ENCODE results near the gene RELN.

The RELN gene

GRCh38 chr7:103944230-103944900 is 45.1 kb downstream of the RELN start:
- ChIA-PET CTCF (no interaction called here), POLR2A (no interaction called here)
- Histone ChIP-seq H3K4me1 (ENCODE audit: control insufficient read depth, insufficient read depth, low read length) (no peaks in the 10 kb centered on the region), H3K9me3 (ENCODE audit: control insufficient read depth, insufficient read depth, low read depth, low read length) (no peaks in the 10 kb centered on the region), H3K27ac (ENCODE audit: extremely low read depth, low read depth, low read length) (no peak overlapping the region), H3K4me3 (ENCODE audit: low read depth, low read length) (no peak overlapping the region), H3K36me3 (ENCODE audit: control insufficient read depth in 2 of 2, insufficient read depth in 1 of 2, low read length in 2 of 2) (no peaks in the 10 kb centered on the region)
- TF ChIP-seq ZNF629 (tag by site-specific recombination; IDR thresholded peaks at IDR 0.05) (no peak), ZNF785 (tag by site-specific recombination; IDR thresholded peaks at IDR 0.05) (no peak), ATF2 (tag by site-specific recombination; IDR thresholded peaks at IDR 0.05; ENCODE audit: low read depth) (0 out of 2 replicates have a peak, but pooled peaks have one; percentile 27), PBX3 (CRISPR knock-in tag; IDR thresholded peaks at IDR 0.05) (no peak), ZNF404 (tag by site-specific recombination; IDR thresholded peaks at IDR 0.05) (no peak), ZNF701 (tag by site-specific recombination; IDR thresholded peaks at IDR 0.05) (no peak), ZNF350 (tag by site-specific recombination; IDR thresholded peaks at IDR 0.05) (no peak)

GRCh38 chr7:103941976-103942375 is 47.5 kb downstream of the RELN start:
- CTCF ChIA-PET: interaction anchor here (0.6 kb wide), 1 partner anchor 264 kb away, joined by 3 read pairs; no protein-coding TSS in a partner anchor

GRCh38 chr7:103940382-103941268 is 48.8 kb downstream of the RELN start:
- Histone ChIP-seq H3K9me3 (ENCODE audit: control insufficient read depth, insufficient read depth, low read depth, low read length) (no peaks in the 10 kb centered on the region), H3K27ac (ENCODE audit: extremely low read depth, low read depth, low read length) (no peak overlapping the region), H3K4me1 (ENCODE audit: control insufficient read depth, insufficient read depth, low read length) (no peaks in the 10 kb centered on the region), H3K4me3 (ENCODE audit: low read depth, low read length) (no peak overlapping the region), H3K36me3 (ENCODE audit: control insufficient read depth in 2 of 2, insufficient read depth in 1 of 2, low read length in 2 of 2) (no peaks in the 10 kb centered on the region)
- CTCF ChIA-PET: interaction anchor here (0.5 kb wide), 2 partner anchors 12 to 73 kb away, joined by 3 read pairs; no protein-coding TSS in a partner anchor
- POLR2A ChIA-PET: no interaction called here
- TF ChIP-seq OSR2 (tag by site-specific recombination; IDR thresholded peaks at IDR 0.05) (no peak), ZNF560 (tag by site-specific recombination; IDR thresholded peaks at IDR 0.05; ENCODE audit: borderline replicate concordance) (no peak), ZNF701 (tag by site-specific recombination; IDR thresholded peaks at IDR 0.05) (no peak), KLF16 (tag by site-specific recombination; IDR thresholded peaks at IDR 0.05) (no peak), ZNF791 (tag by site-specific recombination; IDR thresholded peaks at IDR 0.05) (no peak), ZNF785 (tag by site-specific recombination; IDR thresholded peaks at IDR 0.05) (no peak), ZNF23 (tag by site-specific recombination; IDR thresholded peaks at IDR 0.05; ENCODE audit: borderline replicate concordance) (no peak), INSM2 (tag by site-specific recombination; IDR thresholded peaks at IDR 0.05) (no peak), ZNF16 (tag by site-specific recombination; IDR thresholded peaks at IDR 0.05; ENCODE audit: low read depth) (no peak), GLI4 (tag by site-specific recombination; IDR thresholded peaks at IDR 0.05) (no peak), PRDM4 (tag by site-specific recombination; IDR thresholded peaks at IDR 0.05) (no peak), YY1 (tag by site-specific recombination; IDR thresholded peaks at IDR 0.05) (no peak), GLI2 (tag by site-specific recombination; IDR thresholded peaks at IDR 0.05; ENCODE audit: borderline replicate concordance, low read depth) (no peak), ZNF18 (tag by site-specific recombination; IDR thresholded peaks at IDR 0.05) (no peak), TRIM28 (IDR thresholded peaks at IDR 0.05; ENCODE audit: borderline replicate concordance, low read length) (no peak), ZEB2 (tag by site-specific recombination; IDR thresholded peaks at IDR 0.05) (no peak)

More at GRCh38 chr7:103941976-103942375, 47.5 kb downstream of the RELN start:
- no peak for TF ChIP-seq ZNF529 (tag by site-specific recombination; IDR thresholded peaks at IDR 0.05; ENCODE audit: insufficient replicate concordance)
- POLR2A ChIA-PET: no interaction called here
- Histone ChIP-seq H3K27ac (ENCODE audit: extremely low read depth, low read depth, low read length) (no peak overlapping the region), H3K9me3 (ENCODE audit: control insufficient read depth, insufficient read depth, low read depth, low read length) (no peaks in the 10 kb centered on the region), H3K4me3 (ENCODE audit: low read depth, low read length) (no peak overlapping the region), H3K36me3 (ENCODE audit: control insufficient read depth in 2 of 2, insufficient read depth in 1 of 2, low read length in 2 of 2) (no peaks in the 10 kb centered on the region), H3K4me1 (ENCODE audit: control insufficient read depth, insufficient read depth, low read length) (no peaks in the 10 kb centered on the region)

Data from HEK293 (cell line).